ENCODE data around the gene IFNAR1.

IFNAR1 gene

GRCh38 chr21:33300701-33301631 lies 23.8 kb upstream of the IFNAR1 start:
- Histone ChIP-seq H3K27me3 (no peaks in the 10 kb centered on the region), H3K27ac (peak overlapping the region; percentile 99), H3K9me3 (no peaks in the 10 kb centered on the region), H3K4me3 (ENCODE audit: low read depth in 1 of 2, low read length in 1 of 2) (peak overlapping the region; percentile 46 to 52), H3K4me1 (ENCODE audit: control insufficient read depth in 1 of 2, insufficient read depth in 1 of 2, low read depth in 1 of 2, low read length in 1 of 2) (peaks cover 74 to 78% of the 10 kb centered on the region in 2 experiments), H3K36me3 (peaks cover 23% of the 10 kb centered on the region)
- TF ChIP-seq CTCF (IDR thresholded peaks at IDR 0.05), result no peak

- peak overlapping the region; percentile 46 to 52 for H3K4me3 ChIP-seq (ENCODE audit: low read depth in 1 of 2, low read length in 1 of 2)
- H3K36me3 ChIP-seq, result peaks cover 17% of the 10 kb centered on the region
- H3K4me1 ChIP-seq (ENCODE audit: control insufficient read depth in 1 of 2, insufficient read depth in 1 of 2, low read depth in 1 of 2, low read length in 1 of 2), result peaks cover 74 to 78% of the 10 kb centered on the region in 2 experiments
- peak overlapping the region; percentile 99 for H3K27ac ChIP-seq
- H3K9me3 ChIP-seq, result no peaks in the 10 kb centered on the region
- TF ChIP-seq CTCF (IDR thresholded peaks at IDR 0.05), result no peak
- H3K27me3 ChIP-seq, result no peaks in the 10 kb centered on the region
Measured at GRCh38 chr21:33301632-33302002, 23.2 kb upstream of the IFNAR1 start.

GRCh38 chr21:33302055-33302454 lies 22.7 kb upstream of the IFNAR1 start:
- Histone ChIP-seq H3K36me3 (peaks cover 12% of the 10 kb centered on the region), H3K27ac (peak overlapping the region; percentile 99), H3K4me1 (ENCODE audit: control insufficient read depth in 1 of 2, insufficient read depth in 1 of 2, low read depth in 1 of 2, low read length in 1 of 2) (peaks cover 74 to 78% of the 10 kb centered on the region in 2 experiments), H3K4me3 (ENCODE audit: low read depth in 1 of 2, low read length in 1 of 2) (peak overlapping the region; percentile 46 to 52), H3K27me3 (no peaks in the 10 kb centered on the region), H3K9me3 (no peaks in the 10 kb centered on the region)
- no peak for TF ChIP-seq CTCF (IDR thresholded peaks at IDR 0.05)

- peaks cover 74 to 78% of the 10 kb centered on the region in 2 experiments for H3K4me1 ChIP-seq (ENCODE audit: control insufficient read depth in 1 of 2, insufficient read depth in 1 of 2, low read depth in 1 of 2, low read length in 1 of 2)
- peaks cover 5% of the 10 kb centered on the region for H3K36me3 ChIP-seq
- TF ChIP-seq CTCF (IDR thresholded peaks at IDR 0.05), result no peak
- no peaks in the 10 kb centered on the region for H3K27me3 ChIP-seq
- no peaks in the 10 kb centered on the region for H3K9me3 ChIP-seq
- peak overlapping the region; percentile 99 for H3K27ac ChIP-seq
- H3K4me3 ChIP-seq (ENCODE audit: low read depth in 1 of 2, low read length in 1 of 2), result no peak overlapping the region
Measured at GRCh38 chr21:33302796-33303195, 22.0 kb upstream of the IFNAR1 start.

- Histone ChIP-seq H3K36me3 (no peaks in the 10 kb centered on the region), H3K9me3 (no peaks in the 10 kb centered on the region), H3K4me1 (ENCODE audit: control insufficient read depth in 1 of 2, insufficient read depth in 1 of 2, low read depth in 1 of 2, low read length in 1 of 2) (peaks cover 55% of the 10 kb centered on the region in 2 experiments), H3K4me3 (ENCODE audit: low read depth in 1 of 2, low read length in 1 of 2) (no peak overlapping the region), H3K27ac (peak overlapping the region; percentile 88), H3K27me3 (no peaks in the 10 kb centered on the region)
- TF ChIP-seq CTCF (IDR thresholded peaks at IDR 0.05), result no peak
Measured at GRCh38 chr21:33305344-33305671, 19.5 kb upstream of the IFNAR1 start.

All from neutrophil (primary cell).